ENCODE measurements around the gene MKLN1. TPM values are rescaled to one million over a fixed set of nuclear protein-coding genes. Genes with fewer than 3 reads are reported as not detected.

The MKLN1 gene
- total and polyA plus RNA-seq, 10 of the 15 experiments (the other 5 are each of a cell fraction or from before 2014, with no cell fraction given): 13.6 to 55.8 (median 29.3) TPM

GRCh38 chr7:131322861-131323260 is 4.8 kb upstream of the MKLN1 start:
- ChIA-PET CTCF (no interaction called here), RAD21 (ENCODE audit: unreplicated experiment) (no interaction called here), POLR2A (interaction anchor here (0.6 kb wide), 1 partner anchor 14 kb away, joined by 3 read pairs; no protein-coding TSS in a partner anchor), SMC1A (ENCODE audit: uncharacterized antibody, unreplicated experiment) (no interaction called here)
- ATAC-seq (no peak), DNase-seq (ENCODE audit: low read depth, low spot score) (no peak), FAIRE-seq (no peak)
- Histone ChIP-seq H4K20me1 (ENCODE audit: control insufficient read depth, insufficient read depth) (no peaks in the 10 kb centered on the region), H3K27ac (ENCODE audit: control insufficient read depth, insufficient read depth) (no peak overlapping the region), H3K4me2 (ENCODE audit: control insufficient read depth, insufficient read depth) (no peak overlapping the region), H3K4me3 (no peak overlapping the region), H3K9ac (ENCODE audit: control insufficient read depth, insufficient read depth, low read length) (no peak overlapping the region), H2AFZ (ENCODE audit: control insufficient read depth, low read depth, low read length) (no peak overlapping the region), H3K79me2 (ENCODE audit: control insufficient read depth, insufficient read depth, low read length) (peaks cover 8% of the 10 kb centered on the region), H3K36me3 (ENCODE audit: control insufficient read depth in 2 of 2, insufficient read depth in 2 of 2, low read length in 1 of 2) (no peaks in the 10 kb centered on the region), H3K27me3 (replicated peaks in 1 of 2; ENCODE audit: control insufficient read depth in 2 of 2, insufficient read depth in 2 of 2, low read length in 1 of 2) (no peaks in the 10 kb centered on the region), H3K9me3 (replicated peaks; ENCODE audit: control insufficient read depth, insufficient read depth, low read length) (no peaks in the 10 kb centered on the region), H3K4me1 (ENCODE audit: control insufficient read depth, insufficient read depth, low read length) (0 out of 2 replicates have a peak, but pooled peaks cover 3% of the 10 kb centered on the region)
- intact Hi-C loops (cut with micrococcal nuclease; ENCODE audit: unreplicated experiment): loop anchor here (10.0 kb wide), 1 partner anchor 358 kb away; no protein-coding TSS in a partner anchor
- in situ Hi-C loops (cut with MboI): no loop called here
- WGBS (ENCODE audit: insufficient coverage, insufficient replicate concordance, low lambda C conversion rate, missing lambda C conversion rate): 82% methylated on average over 7 of the region's 7 CpGs
- no TSS peak for BruUV-seq (replicated peaks)
- TF ChIP-seq PRDM15 (CRISPR knock-in tag; IDR thresholded peaks at IDR 0.05) (no peak), E2F8 (IDR thresholded peaks at IDR 0.05; ENCODE audit: low read depth, partially characterized antibody) (no peak), ZNF592 (IDR thresholded peaks at IDR 0.05) (no peak), EGR1 (IDR thresholded peaks at IDR 0.05; ENCODE audit: borderline replicate concordance in 1 of 2, low read depth in 2 of 2, low read length in 2 of 2) (no peak), CEBPB (IDR thresholded peaks at IDR 0.05; ENCODE audit: borderline replicate concordance in 1 of 2, low read depth in 2 of 2, low read length in 2 of 2) (no peak), IRF4 (IDR thresholded peaks at IDR 0.05; ENCODE audit: low read depth, low read length) (no peak), IKZF2 (IDR thresholded peaks at IDR 0.05) (no peak), JUND (IDR thresholded peaks at IDR 0.05; ENCODE audit: low read depth, low read length) (no peak), IKZF1 (conservative IDR thresholded peaks at IDR 0.05) (no peak)

Data from GM12878 (cell line).